ENCODE measurements around the gene CD5L. TPM values are rescaled to one million over a fixed set of nuclear protein-coding genes. Genes with fewer than 3 reads are reported as not detected.

The CD5L gene
- polyA plus RNA-seq, 1 experiment: not detected

- DNase-seq (ENCODE audit: low read depth, low spot score): no peak
- Histone ChIP-seq H3K9me3 (ENCODE audit: control insufficient read depth, insufficient read depth, low read length) (no peaks in the 10 kb centered on the region), H3K27ac (ENCODE audit: low read depth, low read length) (no peak overlapping the region), H3K27me3 (ENCODE audit: control insufficient read depth, insufficient read depth, low read length) (no peaks in the 10 kb centered on the region), H3K4me3 (ENCODE audit: low read depth, low read length) (no peak overlapping the region)
- POLR2A ChIA-PET: no interaction called here
- CTCF ChIA-PET: interaction anchor here (0.8 kb wide), 1 partner anchor 14 kb away, joined by 3 read pairs; no protein-coding TSS in a partner anchor
- TF ChIP-seq CTCF (IDR thresholded peaks at IDR 0.05; ENCODE audit: low read depth, low read length): no peak
Observed at GRCh38 chr1:157868654-157869053, 27.0 kb upstream of the CD5L start.

GRCh38 chr1:157862114-157863070 lies 20.8 kb upstream of the CD5L start:
- Histone ChIP-seq H3K9me3 (ENCODE audit: control insufficient read depth, insufficient read depth, low read length) (no peaks in the 10 kb centered on the region), H3K4me3 (ENCODE audit: low read depth, low read length) (no peak overlapping the region), H3K27me3 (ENCODE audit: control insufficient read depth, insufficient read depth, low read length) (no peaks in the 10 kb centered on the region), H3K27ac (ENCODE audit: low read depth, low read length) (no peak overlapping the region)
- no peak for TF ChIP-seq CTCF (IDR thresholded peaks at IDR 0.05; ENCODE audit: low read depth, low read length)
- POLR2A ChIA-PET: interaction anchor here (0.7 kb wide), 1 partner anchor 44 kb away, joined by 3 read pairs; no protein-coding TSS in a partner anchor
- no peak for DNase-seq (ENCODE audit: low read depth, low spot score)
- CTCF ChIA-PET: no interaction called here

- no peak overlapping the region for H3K27ac ChIP-seq (ENCODE audit: low read depth, low read length)
- DNase-seq (ENCODE audit: low read depth, low spot score): no peak
- H3K4me3 ChIP-seq (ENCODE audit: low read depth, low read length): no peak overlapping the region
- no peak for TF ChIP-seq CTCF (IDR thresholded peaks at IDR 0.05; ENCODE audit: low read depth, low read length)
- H3K9me3 ChIP-seq (ENCODE audit: control insufficient read depth, insufficient read depth, low read length): no peaks in the 10 kb centered on the region
- POLR2A ChIA-PET: no interaction called here
- H3K27me3 ChIP-seq (ENCODE audit: control insufficient read depth, insufficient read depth, low read length): no peaks in the 10 kb centered on the region
- CTCF ChIA-PET: no interaction called here
Observed at GRCh38 chr1:157856538-157856937, 14.9 kb upstream of the CD5L start.

- ChIA-PET POLR2A (no interaction called here), CTCF (no interaction called here)
- H3K4me3 ChIP-seq (ENCODE audit: low read depth, low read length): no peak overlapping the region
- no peaks in the 10 kb centered on the region for H3K27me3 ChIP-seq (ENCODE audit: control insufficient read depth, insufficient read depth, low read length)
- H3K27ac ChIP-seq (ENCODE audit: low read depth, low read length): no peak overlapping the region
- DNase-seq (ENCODE audit: low read depth, low spot score): no peak
- TF ChIP-seq CTCF (IDR thresholded peaks at IDR 0.05; ENCODE audit: low read depth, low read length): no peak
- H3K9me3 ChIP-seq (ENCODE audit: control insufficient read depth, insufficient read depth, low read length): no peaks in the 10 kb centered on the region
Observed at GRCh38 chr1:157852476-157852875, 10.9 kb upstream of the CD5L start.

- Histone ChIP-seq H3K27ac (ENCODE audit: low read depth, low read length) (no peak overlapping the region), H3K9me3 (ENCODE audit: control insufficient read depth, insufficient read depth, low read length) (no peaks in the 10 kb centered on the region), H3K27me3 (ENCODE audit: control insufficient read depth, insufficient read depth, low read length) (no peaks in the 10 kb centered on the region), H3K4me3 (ENCODE audit: low read depth, low read length) (no peak overlapping the region)
- ChIA-PET POLR2A (no interaction called here), CTCF (no interaction called here)
- TF ChIP-seq CTCF (IDR thresholded peaks at IDR 0.05; ENCODE audit: low read depth, low read length): no peak
- DNase-seq (ENCODE audit: low read depth, low spot score): no peak
Observed at GRCh38 chr1:157849229-157849875, 7.7 kb upstream of the CD5L start.
